A673 (cell line): ENCODE results near the gene IQSEC2. TPM values are rescaled to one million over a fixed set of nuclear protein-coding genes. Genes with fewer than 3 reads are reported as not detected.

ENCODE experiments used
- BruUV-seq: library from RNA; stranded (reverse); fragments of 400-500 nt; replicated peaks from 2 replicates; lab custom pipeline; 2021; lab: Mats Ljungman, UMichigan
- CTCF ChIA-PET: fragments of 300-600 bp; sonication (Branson Sonifier 250); formaldehyde crosslinking; loops from one replicate; lab custom pipeline; 2022; ENCODE audit warnings: antibody characterized with exemption; lab: Charles Lee
- POLR2A ChIA-PET: fragments of 300-600 bp; sonication (Branson Sonifier 250); formaldehyde crosslinking; loops from one replicate; lab custom pipeline; 2022; ENCODE audit warnings: antibody characterized with exemption; ENCODE audit not compliant: low non-redundant PET; lab: Charles Lee
- DNase-seq: peaks from one replicate; pipeline ENCODE4 v3.0.0-alpha.2; 2015; ENCODE audit warnings: low spot score
- H3K27ac ChIP-seq: fragments of 200-600 bp; sonication (generic); 2 replicates; pipeline ENCODE4 v1.5.1; 2016; ENCODE audit warnings: mixed run types, low read depth, mild to moderate bottlenecking, mixed read lengths, antibody characterized with exemption, low read length; ENCODE audit not compliant: poor library complexity, severe bottlenecking
- H3K27me3 ChIP-seq: fragments of 200-600 bp; sonication (generic); replicated peaks from 2 replicates; pipeline ENCODE4 v1.6.1; 2017; ENCODE audit warnings: mixed run types, low read depth, mild to moderate bottlenecking, mixed read lengths, antibody characterized with exemption, low read length; ENCODE audit not compliant: insufficient read depth, poor library complexity
- H3K36me3 ChIP-seq: fragments of 200-600 bp; sonication (generic); 2 replicates; pipeline ENCODE4 v1.6.1; 2016; ENCODE audit warnings: mixed run types, mild to moderate bottlenecking, mixed read lengths, antibody characterized with exemption, low read length; ENCODE audit not compliant: insufficient read depth, poor library complexity, severe bottlenecking
- H3K4me1 ChIP-seq: fragments of 200-600 bp; sonication (generic); 2 replicates; pipeline ENCODE4 v1.6.1; 2017; ENCODE audit warnings: mixed run types, mild to moderate bottlenecking, mixed read lengths, antibody characterized with exemption, low read length; ENCODE audit not compliant: insufficient read depth, poor library complexity, severe bottlenecking
- H3K4me3 ChIP-seq: fragments of 200-600 bp; sonication (generic); 2 replicates; pipeline ENCODE4 v1.5.1; 2016; ENCODE audit warnings: low read depth, mixed run types, mild to moderate bottlenecking, mixed read lengths, low read length; ENCODE audit not compliant: poor library complexity, severe bottlenecking
- H3K9me3 ChIP-seq: fragments of 200-600 bp; sonication (generic); 2 replicates; pipeline ENCODE4 v1.6.1; 2016; ENCODE audit warnings: mixed run types, low read depth, mild to moderate bottlenecking, mixed read lengths, antibody characterized with exemption, low read length; ENCODE audit not compliant: poor library complexity, severe bottlenecking
- EZH2 ChIP-seq: fragments of 200-600 bp; sonication (generic); IDR thresholded peaks from 2 replicates; pipeline ENCODE4 v1.6.1; 2017; ENCODE audit warnings: borderline replicate concordance, low read depth, mild to moderate bottlenecking, mixed read lengths, antibody characterized with exemption, low read length; ENCODE audit not compliant: poor library complexity, severe bottlenecking
- intact Hi-C: fragments of 100-400 bp; cut with micrococcal nuclease; formaldehyde crosslinking; loops from one replicate; pipeline ENCODE4 v1.10.0; 2022; ENCODE audit not compliant: unreplicated experiment
- total RNA-seq: library from RNA; stranded (reverse); gene quantifications from 2 replicates; pipeline ENCODE4 v1.2.3, GENCODE V29; 2021
- TF ChIP-seq, protein P1 (sequence below): fragments of 300-800, 200-600 bp; sonication (generic); conservative IDR thresholded peaks from 2 replicates; pipeline ENCODE4 v1.5.1; 2017; ENCODE audit warnings: low read depth, mild to moderate bottlenecking, antibody characterized with exemption, low read length, moderate library complexity, mixed read lengths

IQSEC2 gene
- total RNA-seq, 1 experiment from 2014 or later, result 8.1 TPM

GRCh38 chrX:53324085-53324484 is 42.7 kb upstream of the IQSEC2 start:
- H3K27me3 ChIP-seq, result peaks cover 73% of the 10 kb centered on the region
- intact Hi-C loops, result no loop called here
- BruUV-seq, result no TSS peak
- H3K9me3 ChIP-seq, result no peaks in the 10 kb centered on the region
- H3K36me3 ChIP-seq, result no peaks in the 10 kb centered on the region
- DNase-seq, result no peak
- H3K4me1 ChIP-seq, result no peaks in the 10 kb centered on the region
- TF ChIP-seq, protein P1, sequence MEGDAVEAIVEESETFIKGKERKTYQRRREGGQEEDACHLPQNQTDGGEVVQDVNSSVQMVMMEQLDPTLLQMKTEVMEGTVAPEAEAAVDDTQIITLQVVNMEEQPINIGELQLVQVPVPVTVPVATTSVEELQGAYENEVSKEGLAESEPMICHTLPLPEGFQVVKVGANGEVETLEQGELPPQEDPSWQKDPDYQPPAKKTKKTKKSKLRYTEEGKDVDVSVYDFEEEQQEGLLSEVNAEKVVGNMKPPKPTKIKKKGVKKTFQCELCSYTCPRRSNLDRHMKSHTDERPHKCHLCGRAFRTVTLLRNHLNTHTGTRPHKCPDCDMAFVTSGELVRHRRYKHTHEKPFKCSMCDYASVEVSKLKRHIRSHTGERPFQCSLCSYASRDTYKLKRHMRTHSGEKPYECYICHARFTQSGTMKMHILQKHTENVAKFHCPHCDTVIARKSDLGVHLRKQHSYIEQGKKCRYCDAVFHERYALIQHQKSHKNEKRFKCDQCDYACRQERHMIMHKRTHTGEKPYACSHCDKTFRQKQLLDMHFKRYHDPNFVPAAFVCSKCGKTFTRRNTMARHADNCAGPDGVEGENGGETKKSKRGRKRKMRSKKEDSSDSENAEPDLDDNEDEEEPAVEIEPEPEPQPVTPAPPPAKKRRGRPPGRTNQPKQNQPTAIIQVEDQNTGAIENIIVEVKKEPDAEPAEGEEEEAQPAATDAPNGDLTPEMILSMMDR, result no peak
- TF ChIP-seq EZH2, result no peak
- ChIA-PET POLR2A (no interaction called here), CTCF (no interaction called here)
- no peak overlapping the region for H3K4me3 ChIP-seq
- H3K27ac ChIP-seq, result no peak overlapping the region

DNA sequence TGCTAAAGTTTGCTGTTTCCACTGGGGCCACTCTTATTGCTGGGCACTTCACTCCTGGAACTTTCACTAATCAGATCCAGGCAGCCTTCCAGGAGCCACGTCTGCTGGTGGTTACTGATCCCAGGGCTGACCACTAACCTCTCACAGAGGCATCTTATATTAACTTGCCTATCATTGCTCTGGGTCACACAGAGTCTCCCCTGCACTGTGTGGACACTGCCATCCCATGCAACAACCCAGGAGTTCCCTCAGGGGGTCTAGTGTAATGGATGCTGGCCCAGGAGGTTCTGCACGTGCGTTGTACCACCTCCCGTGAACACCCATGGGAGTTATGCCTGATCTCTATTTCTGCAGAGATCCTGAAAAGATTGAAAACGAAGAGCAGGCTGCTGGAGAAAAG is 41.8 kb upstream of the IQSEC2 start:
- ChIA-PET CTCF (no interaction called here), POLR2A (no interaction called here)
- H3K27ac ChIP-seq, result no peak overlapping the region
- H3K4me3 ChIP-seq, result no peak overlapping the region
- H3K9me3 ChIP-seq, result no peaks in the 10 kb centered on the region
- no peak for TF ChIP-seq EZH2
- TF ChIP-seq, protein P1, result no peak
- no peak for DNase-seq
- intact Hi-C loops, result no loop called here
- H3K4me1 ChIP-seq, result no peaks in the 10 kb centered on the region
- no TSS peak for BruUV-seq
- no peaks in the 10 kb centered on the region for H3K36me3 ChIP-seq
- H3K27me3 ChIP-seq, result peaks cover 78% of the 10 kb centered on the region

- Histone ChIP-seq H3K9me3 (no peaks in the 10 kb centered on the region), H3K27ac (no peak overlapping the region), H3K27me3 (peaks cover 70% of the 10 kb centered on the region), H3K4me1 (peaks cover 4% of the 10 kb centered on the region), H3K4me3 (no peak overlapping the region), H3K36me3 (no peaks in the 10 kb centered on the region)
- POLR2A ChIA-PET, result no interaction called here
- BruUV-seq, result no TSS peak
- CTCF ChIA-PET, result no interaction called here
- intact Hi-C loops, result no loop called here
- TF ChIP-seq EZH2, result peak; percentile 15
- TF ChIP-seq, protein P1, result no peak
- no peak for DNase-seq
Observed at GRCh38 chrX:53321943-53322497, 40.6 kb upstream of the IQSEC2 start.
